ENCODE measurements around the gene ALKBH4.
"Not testable (repeated sequence)": the region's sequence is repeated elsewhere in the genome, so short reads cannot be mapped to it uniquely, and the experiment has no call there.

The ALKBH4 gene

GRCh38 chr7:102426268-102427018 is 38.2 kb downstream of the ALKBH4 start:
- DNase-seq: no peak

- no peak for DNase-seq
Observed at GRCh38 chr7:102425639-102426267, 38.9 kb downstream of the ALKBH4 start.

- DNase-seq: no peak
Observed at GRCh38 chr7:102424787-102425218, 39.9 kb downstream of the ALKBH4 start.

GRCh38 chr7:102424129-102424551 is 40.5 kb downstream of the ALKBH4 start:
- no peak for DNase-seq

- DNase-seq: no peak
Observed at GRCh38 chr7:102421706-102422240, 42.9 kb downstream of the ALKBH4 start.

- no peak for DNase-seq
Observed at GRCh38 chr7:102418592-102418991, 46.1 kb downstream of the ALKBH4 start.

- DNase-seq: no peak
Observed at GRCh38 chr7:102417105-102417504, 47.6 kb downstream of the ALKBH4 start.

- no peak for DNase-seq
Observed at GRCh38 chr7:102416406-102416805, 48.3 kb downstream of the ALKBH4 start.

GRCh38 chr7:102415685-102416225 is 48.9 kb downstream of the ALKBH4 start:
- no peak for DNase-seq

- no peak for DNase-seq
Observed at GRCh38 chr7:102413611-102414010, 51.1 kb downstream of the ALKBH4 start.

GRCh38 chr7:102413091-102413490 is 51.6 kb downstream of the ALKBH4 start:
- DNase-seq: no peak

- DNase-seq: no peak
Observed at GRCh38 chr7:102412548-102412947, 52.1 kb downstream of the ALKBH4 start.

GRCh38 chr7:102410918-102411317 is 53.7 kb downstream of the ALKBH4 start:
- DNase-seq: no peak

- no peak for DNase-seq
Observed at GRCh38 chr7:102410123-102410522, 54.5 kb downstream of the ALKBH4 start.

- no peak for DNase-seq
Observed at GRCh38 chr7:102409340-102409739, 55.3 kb downstream of the ALKBH4 start.

- not testable (repeated sequence) for DNase-seq
Observed at GRCh38 chr7:102408530-102408929, 56.1 kb downstream of the ALKBH4 start.

GRCh38 chr7:102407910-102408309 is 56.8 kb downstream of the ALKBH4 start:
- DNase-seq: no peak
